Tibial artery (tissue), 4 donors: Measurements from ENCODE around the gene GRIK4.
A peak's percentile ranks its signal among the peaks of the same experiment; 100 is the strongest.

Source experiments
- DNase-seq, 2 donors: peaks; one replicate each; pipeline ENCODE4 v3.0.0-alpha.2; 2019
- H3K27ac ChIP-seq, 2 donors: fragments of 200-600 bp; sonication (generic) in 1 of 2; 1 replicate in 1 of 2; 2 replicates in 1 of 2; pipeline ENCODE4 v1.5.1; 2018 to 2019; ENCODE audit warnings: mild to moderate bottlenecking in 1 of 2
- H3K27me3 ChIP-seq, 2 donors: fragments of 200-600 bp; sonication (generic) in 1 of 2; one replicate each; pipeline versions ENCODE4 v1.5.1 to v1.6.0; 2016 to 2019
- H3K36me3 ChIP-seq, 3 donors: fragments of 200-600 bp; sonication (generic) in 2 of 3; one replicate each; pipeline ENCODE4 v1.5.1; 2016 to 2019; ENCODE audit warnings: mild to moderate bottlenecking in 2 of 3
- H3K4me1 ChIP-seq, 4 donors: fragments of 200-600 bp; sonication (generic) in 2 of 4; 1 replicate in 3 of 4; 2 replicates in 1 of 4; pipeline ENCODE4 v1.5.1; 2016 to 2019
- H3K4me3 ChIP-seq, 2 donors: fragments of 200-600 bp; sonication (generic) in 1 of 2; 1 replicate in 1 of 2; 2 replicates in 1 of 2; pipeline ENCODE4 v1.5.1; 2018 to 2019; ENCODE audit warnings: mild to moderate bottlenecking in 2 of 2
- H3K9me3 ChIP-seq, 3 donors: fragments of 200-600 bp; sonication (generic) in 1 of 3; one replicate each; pipeline ENCODE4 v1.5.1; 2016 to 2019
- CTCF ChIP-seq, 2 experiments: fragments of 200-600 bp in 1 of 2; fragments of 450-650 bp in 1 of 2; IDR thresholded peaks; one replicate each; pipeline ENCODE4 v1.5.1; 2017 to 2019; ENCODE audit warnings: antibody characterized with exemption in 2 of 2, mild to moderate bottlenecking in 1 of 2, moderate library complexity in 1 of 2
- intact Hi-C: fragments of 100-400 bp; cut with DNase I; formaldehyde crosslinking; loops from one replicate; pipeline ENCODE4 v1.15.0; 2023; ENCODE audit warnings: low total_unique reads

Gene GRIK4

GRCh38 chr11:120510406-120511115 lies 987 bp upstream of the GRIK4 start:
- H3K4me1 ChIP-seq = peaks cover 0 to 12% (median 5%) of the 10 kb centered on the region in 4 donors
- peak in 1 of 2 donors; percentile 64 for DNase-seq
- no peak overlapping the region for H3K4me3 ChIP-seq
- H3K27ac ChIP-seq = no peak overlapping the region
- H3K36me3 ChIP-seq = no peaks in the 10 kb centered on the region
- no peak for TF ChIP-seq CTCF (IDR thresholded peaks at IDR 0.05)
- intact Hi-C loops = loop anchor here (5.0 to 10.0 kb wide), 3 partner anchors 172 to 684 kb away; no protein-coding TSS in a partner anchor
- H3K27me3 ChIP-seq = peaks cover 0 to 74% of the 10 kb centered on the region in 2 donors
- no peaks in the 10 kb centered on the region for H3K9me3 ChIP-seq

GRCh38 chr11:120511820-120512738 lies 531 bp downstream of the GRIK4 start:
- Histone ChIP-seq H3K4me1 (peaks cover 0 to 12% (median 5%) of the 10 kb centered on the region in 4 donors), H3K4me3 (peak overlapping the region; percentile 39), H3K36me3 (no peaks in the 10 kb centered on the region), H3K9me3 (no peaks in the 10 kb centered on the region), H3K27me3 (peaks cover 0 to 71% of the 10 kb centered on the region in 2 donors), H3K27ac (no peak overlapping the region)
- no peak for TF ChIP-seq CTCF (IDR thresholded peaks at IDR 0.05)
- intact Hi-C loops = loop anchor here (5.0 to 10.0 kb wide), 3 partner anchors 170 to 683 kb away; no protein-coding TSS in a partner anchor
- DNase-seq = peak in 1 of 2 donors; percentile 65

- H3K4me3 ChIP-seq = no peak overlapping the region
- no peak overlapping the region for H3K27ac ChIP-seq
- peak in 1 of 2 donors; percentile 58 for DNase-seq
Observed at GRCh38 chr11:120512739-120513435, 1.3 kb downstream of the GRIK4 start.

GRCh38 chr11:120513436-120514315 lies 2.1 kb downstream of the GRIK4 start:
- DNase-seq = peak in 1 of 2 donors; percentile 41
- H3K36me3 ChIP-seq = no peaks in the 10 kb centered on the region
- H3K27ac ChIP-seq = no peak overlapping the region
- H3K4me1 ChIP-seq = peaks cover 0 to 12% (median 5%) of the 10 kb centered on the region in 4 donors
- TF ChIP-seq CTCF (IDR thresholded peaks at IDR 0.05) = no peak
- intact Hi-C loops = loop anchor here (5.0 to 10.0 kb wide), 3 partner anchors 169 to 681 kb away; no protein-coding TSS in a partner anchor
- no peak overlapping the region for H3K4me3 ChIP-seq
- H3K27me3 ChIP-seq = peaks cover 0 to 65% of the 10 kb centered on the region in 2 donors
- H3K9me3 ChIP-seq = no peaks in the 10 kb centered on the region

More at GRCh38 chr11:120512739-120513435, 1.3 kb downstream of the GRIK4 start:
- TF ChIP-seq CTCF (IDR thresholded peaks at IDR 0.05) = no peak
- Histone ChIP-seq H3K4me1 (peaks cover 0 to 12% (median 5%) of the 10 kb centered on the region in 4 donors), H3K9me3 (no peaks in the 10 kb centered on the region), H3K27me3 (peaks cover 0 to 73% of the 10 kb centered on the region in 2 donors), H3K36me3 (no peaks in the 10 kb centered on the region)
- intact Hi-C loops = loop anchor here (5.0 to 10.0 kb wide), 3 partner anchors 169 to 682 kb away; no protein-coding TSS in a partner anchor
